ENCODE results near the gene NUDT5.

NUDT5 gene

DNA sequence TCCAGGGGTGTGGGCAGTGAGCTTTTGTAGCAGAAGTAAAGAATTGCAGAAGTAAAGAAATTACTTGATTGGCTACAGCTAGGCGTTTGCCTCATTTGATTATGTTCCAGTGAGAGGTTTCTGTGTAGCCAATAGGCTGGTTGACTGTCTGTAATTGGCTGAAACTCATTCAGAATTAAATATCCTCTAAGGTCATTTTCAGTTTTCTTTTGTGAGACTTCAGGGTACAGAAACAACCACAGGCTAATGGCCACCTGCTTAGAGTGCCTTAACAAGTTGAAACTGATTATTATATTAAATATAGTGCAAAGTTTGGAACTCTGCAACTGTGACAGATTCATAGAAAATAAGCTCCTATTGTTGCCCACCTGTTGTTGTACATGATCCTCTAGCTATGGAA, 55.7 kb downstream of the NUDT5 start:
- H3K27me3 Mint-ChIP-seq: no peaks in the 10 kb centered on the region
- DNase-seq (ENCODE audit: low spot score in 2 of 2) (no peak), ATAC-seq (replicated peaks; ENCODE audit: extremely low read depth, poor library complexity, severe bottlenecking) (no peak)
- no peak overlapping the region for H3K4me3 Mint-ChIP-seq
- no peak overlapping the region for H3K27ac Mint-ChIP-seq (ENCODE audit: low read depth)
- H3K36me3 Mint-ChIP-seq (ENCODE audit: insufficient read depth): peaks cover 33% of the 10 kb centered on the region
- H3K9me3 Mint-ChIP-seq: no peaks in the 10 kb centered on the region
- no peaks in the 10 kb centered on the region for H3K4me1 Mint-ChIP-seq

DNA sequence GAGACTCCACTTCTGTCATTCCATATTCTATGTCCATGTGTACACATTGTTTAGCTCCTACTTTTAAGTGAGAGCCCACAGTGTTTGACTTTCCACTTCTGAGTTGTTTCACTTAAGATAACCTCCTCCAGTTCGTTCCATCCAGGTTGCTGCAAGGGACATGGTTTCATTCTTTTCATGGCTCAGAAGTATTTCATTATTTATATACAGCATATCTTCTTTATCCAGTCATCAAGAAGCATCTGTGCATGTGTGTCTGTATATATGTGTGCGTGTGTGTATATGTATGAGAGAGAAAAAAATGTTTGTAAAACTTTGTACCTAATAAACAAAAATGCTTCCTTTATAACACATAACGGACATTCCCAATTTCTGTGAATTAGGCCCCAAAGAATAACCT, 60.1 kb downstream of the NUDT5 start:
- Mint-ChIP-seq H3K27me3 (no peaks in the 10 kb centered on the region), H3K36me3 (ENCODE audit: insufficient read depth) (peaks cover 22% of the 10 kb centered on the region)

DNA sequence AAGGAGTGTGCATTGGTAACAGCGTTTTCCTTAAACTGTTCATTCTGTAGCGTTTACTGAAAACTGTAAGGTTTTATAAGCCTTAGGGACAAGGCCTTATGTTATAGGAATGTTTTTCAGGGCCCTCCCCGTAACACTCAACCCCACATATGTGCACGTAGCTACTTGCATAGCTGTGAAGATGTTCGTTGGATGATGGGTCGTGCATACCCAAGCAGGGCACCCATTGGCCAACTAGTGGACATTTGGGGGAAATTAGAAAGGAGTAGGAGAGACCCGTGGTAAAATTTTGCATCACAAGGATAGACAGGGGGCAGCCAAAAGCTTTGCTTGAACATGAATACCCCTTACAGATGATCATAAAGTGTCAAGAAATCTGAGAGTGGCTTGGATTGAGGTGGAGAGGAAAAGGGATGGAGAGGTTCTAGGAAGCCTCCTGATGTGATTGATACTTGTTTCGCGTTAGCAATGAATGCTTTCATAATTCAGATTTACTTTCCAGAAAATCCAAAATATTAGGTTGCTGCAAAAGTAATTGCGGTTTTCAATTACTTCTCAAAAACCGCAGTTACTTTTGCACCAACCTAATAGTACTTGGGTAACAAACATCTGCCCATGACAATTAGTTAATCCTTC, 65.3 kb downstream of the NUDT5 start:
- Mint-ChIP-seq H3K36me3 (ENCODE audit: insufficient read depth) (peaks cover 11% of the 10 kb centered on the region), H3K4me3 (peak overlapping the region; percentile 84), H3K27ac (ENCODE audit: low read depth) (peak overlapping the region; percentile 92), H3K27me3 (no peaks in the 10 kb centered on the region), H3K9me3 (no peaks in the 10 kb centered on the region), H3K4me1 (peaks cover 18% of the 10 kb centered on the region)
- ATAC-seq (replicated peaks; ENCODE audit: extremely low read depth, poor library complexity, severe bottlenecking) (peak; percentile 43), DNase-seq (ENCODE audit: low spot score in 2 of 2) (peak in 1 of 2 donors; percentile 20)

More for the DNA sequence above, 60.1 kb downstream of the NUDT5 start:
- no peak for ATAC-seq (replicated peaks; ENCODE audit: extremely low read depth, poor library complexity, severe bottlenecking)
- Mint-ChIP-seq H3K4me1 (peaks cover 4% of the 10 kb centered on the region), H3K4me3 (no peak overlapping the region), H3K27ac (ENCODE audit: low read depth) (no peak overlapping the region), H3K9me3 (no peaks in the 10 kb centered on the region)
- no peak for DNase-seq (ENCODE audit: low spot score in 2 of 2)

DNA sequence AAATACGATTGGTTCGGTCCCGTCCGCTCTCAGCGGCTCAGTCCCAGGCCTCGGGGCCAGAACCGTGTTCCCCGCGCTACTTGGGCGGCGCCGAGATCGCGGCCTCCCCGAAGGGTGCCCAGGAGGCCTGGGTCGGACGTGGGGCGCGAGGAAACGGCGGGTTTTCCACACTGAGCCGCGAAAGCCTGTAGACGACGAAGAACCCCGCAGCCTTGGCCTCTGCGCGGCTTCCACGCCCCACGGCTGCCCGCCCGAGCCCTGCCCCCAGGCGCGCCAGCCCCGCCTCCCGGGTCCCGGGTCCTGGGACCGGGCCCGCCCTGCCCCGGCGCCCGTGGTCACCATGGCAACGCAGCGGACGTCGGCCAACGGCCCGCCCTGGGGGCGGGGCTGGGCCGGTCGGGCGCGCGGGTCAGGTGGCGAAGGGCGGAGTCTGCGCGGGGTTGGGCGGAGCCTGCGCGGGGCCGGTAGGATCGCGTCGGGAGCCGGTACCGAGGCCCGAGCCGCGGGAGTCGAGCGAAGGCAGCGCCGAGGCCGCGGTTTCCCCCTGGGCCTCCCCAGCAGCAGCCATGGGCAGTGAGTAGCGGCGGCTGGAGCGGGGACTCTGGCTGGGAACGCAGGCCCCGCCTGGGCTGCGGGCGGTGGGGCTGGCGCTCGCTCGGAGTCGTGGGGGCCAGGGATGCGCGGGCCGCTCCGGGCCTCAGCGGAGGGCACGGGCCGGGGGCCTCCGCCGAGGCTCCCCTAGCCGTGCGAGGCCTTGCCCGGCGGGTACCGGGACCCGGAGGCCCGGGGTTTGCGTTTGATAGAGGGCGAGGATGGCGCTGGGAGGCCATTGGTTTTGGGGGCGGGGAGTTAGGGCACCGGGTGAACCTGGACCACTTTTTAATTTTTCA, 66.2 kb downstream of the NUDT5 start, which contains the start of gene SEC61A2:
TSS of gene SEC61A2 (plus strand) at position 456 of the 890 bp plus-strand sequence. CDS start at position 567, 111 bp downstream.
- H3K36me3 Mint-ChIP-seq (ENCODE audit: insufficient read depth): peaks cover 11% of the 10 kb centered on the region
- H3K4me3 Mint-ChIP-seq: peak within 1 kb of the TSS; percentile 84
- peaks cover 18% of the 10 kb centered on the region for H3K4me1 Mint-ChIP-seq
- ATAC-seq (replicated peaks; ENCODE audit: extremely low read depth, poor library complexity, severe bottlenecking) (peak; percentile 87), DNase-seq (ENCODE audit: low spot score in 2 of 2) (peak; percentile 92 to 98)
- H3K9me3 Mint-ChIP-seq: no peaks in the 10 kb centered on the region
- H3K27ac Mint-ChIP-seq (ENCODE audit: low read depth): peak within 1 kb of the TSS; percentile 92
- H3K27me3 Mint-ChIP-seq: no peaks in the 10 kb centered on the region

DNA sequence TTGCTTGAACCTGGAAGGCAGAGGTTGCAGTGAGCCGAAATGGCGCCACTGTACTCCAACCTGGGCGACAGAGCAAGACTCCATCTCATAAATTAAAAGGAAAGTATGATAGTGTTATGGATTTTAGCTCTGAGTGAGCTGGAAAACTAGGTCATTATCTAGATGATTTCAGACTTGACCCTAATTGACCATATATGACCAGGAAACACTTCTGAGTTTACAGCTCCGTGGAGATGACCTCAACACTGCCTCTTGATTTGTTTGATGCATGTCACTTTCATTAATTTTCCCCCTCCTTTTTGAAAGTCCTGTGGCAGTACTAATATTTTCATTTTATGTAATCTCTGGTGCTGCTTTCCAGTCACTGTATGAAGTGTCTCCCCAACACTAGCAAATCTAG, 74.0 kb downstream of the NUDT5 start:
- H3K4me3 Mint-ChIP-seq: no peak overlapping the region

More for the DNA sequence above, 74.0 kb downstream of the NUDT5 start:
- no peak for ATAC-seq (replicated peaks; ENCODE audit: extremely low read depth, poor library complexity, severe bottlenecking)
- H3K4me1 Mint-ChIP-seq: peaks cover 15% of the 10 kb centered on the region
- no peak for DNase-seq (ENCODE audit: low spot score in 2 of 2)
- peaks cover 26% of the 10 kb centered on the region for H3K36me3 Mint-ChIP-seq (ENCODE audit: insufficient read depth)
- peak overlapping the region; percentile 92 for H3K27ac Mint-ChIP-seq (ENCODE audit: low read depth)
- H3K9me3 Mint-ChIP-seq: no peaks in the 10 kb centered on the region
- H3K27me3 Mint-ChIP-seq: no peaks in the 10 kb centered on the region

Data from central memory CD8-positive, alpha-beta T cell (primary cell).